Large intestine (tissue), 3 donors: Measurements from ENCODE around the gene KSR1. TPM values are rescaled to one million over a fixed set of nuclear protein-coding genes. Genes with fewer than 3 reads are reported as not detected.

Experiments
- DNase-seq, 2 donors: peaks; one replicate each; pipeline versions ENCODE4 v3.0.0 to v3.0.0-alpha.2; 2013
- H3K27ac ChIP-seq: one replicate; pipeline ENCODE4 v1.5.1; 2013; ENCODE audit warnings: low read length
- H3K27me3 ChIP-seq: 2 replicates; pipeline ENCODE4 v1.6.1; 2013; ENCODE audit warnings: low read length; ENCODE audit not compliant: control insufficient read depth, insufficient read depth
- H3K36me3 ChIP-seq: 2 replicates; pipeline ENCODE4 v1.6.1; 2013; ENCODE audit warnings: low read length; ENCODE audit not compliant: control insufficient read depth, insufficient read depth
- H3K4me1 ChIP-seq: one replicate; pipeline ENCODE4 v1.6.1; 2013; ENCODE audit warnings: low read length; ENCODE audit not compliant: control insufficient read depth, insufficient read depth
- H3K4me3 ChIP-seq: one replicate; pipeline ENCODE4 v1.5.1; 2013; ENCODE audit warnings: low read length
- H3K9me3 ChIP-seq: one replicate; pipeline ENCODE4 v1.6.1; 2013; ENCODE audit warnings: mild to moderate bottlenecking, low read depth, low read length, moderate library complexity; ENCODE audit not compliant: control insufficient read depth
- WGBS: methylation state at CpG from one replicate; pipeline ENCODE4 v1.1.5; 2013; ENCODE audit warnings: low lambda C conversion rate; ENCODE audit not compliant: insufficient coverage; 5-methylcytosine and 5-hydroxymethylcytosine counted together
- polyA plus RNA-seq: library from polyadenylated mRNA; unstranded; fragments of 120-200 nt; gene quantifications from one replicate; pipeline ENCODE4 v1.2.1, GENCODE V29; 2013

The KSR1 gene
- polyA plus RNA-seq, 1 donor, result 65.0 TPM

- WGBS, result no CpG with 5 or more reads among the region's 5 CpGs
- no peaks in the 10 kb centered on the region for H3K9me3 ChIP-seq
- H3K4me3 ChIP-seq, result no peak overlapping the region
- H3K27me3 ChIP-seq, result no peaks in the 10 kb centered on the region
- DNase-seq, result no peak
- H3K4me1 ChIP-seq, result peaks cover 7% of the 10 kb centered on the region
- H3K36me3 ChIP-seq, result no peaks in the 10 kb centered on the region
- no peak overlapping the region for H3K27ac ChIP-seq
These were observed 3.4 kb upstream of the KSR1 start for GRCh38 chr17:27452828-27453227.

- no peak overlapping the region for H3K4me3 ChIP-seq
These were observed 2.8 kb upstream of the KSR1 start for GRCh38 chr17:27453471-27453870.

GRCh38 chr17:27454089-27454488 is 2.2 kb upstream of the KSR1 start:
- peaks cover 14% of the 10 kb centered on the region for H3K4me1 ChIP-seq
- H3K9me3 ChIP-seq, result no peaks in the 10 kb centered on the region
- no peak overlapping the region for H3K4me3 ChIP-seq
- no peaks in the 10 kb centered on the region for H3K36me3 ChIP-seq
- no CpG with 5 or more reads among the region's 4 CpGs for WGBS
- DNase-seq, result no peak
- H3K27ac ChIP-seq, result no peak overlapping the region
- H3K27me3 ChIP-seq, result no peaks in the 10 kb centered on the region

More at GRCh38 chr17:27453471-27453870, 2.8 kb upstream of the KSR1 start:
- Histone ChIP-seq H3K4me1 (peaks cover 13% of the 10 kb centered on the region), H3K9me3 (no peaks in the 10 kb centered on the region), H3K27ac (no peak overlapping the region), H3K27me3 (no peaks in the 10 kb centered on the region), H3K36me3 (no peaks in the 10 kb centered on the region)
- DNase-seq, result no peak
- WGBS, result no CpG with 5 or more reads among the region's 2 CpGs

- peaks cover 20% of the 10 kb centered on the region for H3K4me1 ChIP-seq
- H3K36me3 ChIP-seq, result no peaks in the 10 kb centered on the region
- no CpG with 5 or more reads among the region's 12 CpGs for WGBS
- H3K9me3 ChIP-seq, result no peaks in the 10 kb centered on the region
- H3K27ac ChIP-seq, result no peak overlapping the region
- H3K4me3 ChIP-seq, result peak overlapping the region; percentile 49
- DNase-seq, result no peak
- no peaks in the 10 kb centered on the region for H3K27me3 ChIP-seq
These were observed 873 bp upstream of the KSR1 start for GRCh38 chr17:27455236-27455913.

- no peak overlapping the region for H3K27ac ChIP-seq
- H3K4me3 ChIP-seq, result peak overlapping the region; percentile 77
- WGBS, result no CpG with 5 or more reads among the region's 57 CpGs
- peaks cover 32% of the 10 kb centered on the region for H3K4me1 ChIP-seq
- peak in 1 of 2 donors; percentile 32 for DNase-seq
- H3K36me3 ChIP-seq, result no peaks in the 10 kb centered on the region
- H3K9me3 ChIP-seq, result no peaks in the 10 kb centered on the region
- no peaks in the 10 kb centered on the region for H3K27me3 ChIP-seq
These were observed 572 bp downstream of the KSR1 start for GRCh38 chr17:27456681-27457359.

GRCh38 chr17:27457360-27457715 is 1.1 kb downstream of the KSR1 start:
- H3K36me3 ChIP-seq, result no peaks in the 10 kb centered on the region
- no peak overlapping the region for H3K27ac ChIP-seq
- no peaks in the 10 kb centered on the region for H3K27me3 ChIP-seq
- 0% methylated on average over 1 of the region's 8 CpGs for WGBS
- peak in 1 of 2 donors; percentile 42 for DNase-seq
- no peaks in the 10 kb centered on the region for H3K9me3 ChIP-seq
- peaks cover 36% of the 10 kb centered on the region for H3K4me1 ChIP-seq
- H3K4me3 ChIP-seq, result peak overlapping the region; percentile 77

GRCh38 chr17:27457731-27458523 is 1.7 kb downstream of the KSR1 start:
- no CpG with 5 or more reads among the region's 14 CpGs for WGBS

GRCh38 chr17:27458524-27458908 is 2.3 kb downstream of the KSR1 start:
- no peak for DNase-seq
- WGBS, result no CpG with 5 or more reads among the region's 6 CpGs
- Histone ChIP-seq H3K9me3 (no peaks in the 10 kb centered on the region), H3K27me3 (no peaks in the 10 kb centered on the region), H3K27ac (no peak overlapping the region), H3K36me3 (no peaks in the 10 kb centered on the region), H3K4me1 (peaks cover 36% of the 10 kb centered on the region), H3K4me3 (no peak overlapping the region)

More at GRCh38 chr17:27457731-27458523, 1.7 kb downstream of the KSR1 start:
- no peaks in the 10 kb centered on the region for H3K27me3 ChIP-seq
- H3K27ac ChIP-seq, result no peak overlapping the region
- H3K9me3 ChIP-seq, result no peaks in the 10 kb centered on the region
- H3K4me3 ChIP-seq, result peak overlapping the region; percentile 77
- H3K36me3 ChIP-seq, result no peaks in the 10 kb centered on the region
- H3K4me1 ChIP-seq, result peaks cover 36% of the 10 kb centered on the region
- DNase-seq, result peak in 1 of 2 donors; percentile 48

- Histone ChIP-seq H3K4me3 (no peak overlapping the region), H3K27ac (no peak overlapping the region), H3K4me1 (peaks cover 36% of the 10 kb centered on the region), H3K9me3 (no peaks in the 10 kb centered on the region), H3K27me3 (no peaks in the 10 kb centered on the region), H3K36me3 (no peaks in the 10 kb centered on the region)
- no peak for DNase-seq
- no CpG with 5 or more reads among the region's 7 CpGs for WGBS
These were observed 3.2 kb downstream of the KSR1 start for GRCh38 chr17:27459433-27459832.

GRCh38 chr17:27460196-27460725 is 4.0 kb downstream of the KSR1 start:
- no CpG with 5 or more reads among the region's 6 CpGs for WGBS
- H3K4me3 ChIP-seq, result no peak overlapping the region
- H3K9me3 ChIP-seq, result no peaks in the 10 kb centered on the region
- peaks cover 36% of the 10 kb centered on the region for H3K4me1 ChIP-seq
- H3K27ac ChIP-seq, result no peak overlapping the region
- H3K36me3 ChIP-seq, result no peaks in the 10 kb centered on the region
- H3K27me3 ChIP-seq, result no peaks in the 10 kb centered on the region
- peak in 1 of 2 donors; percentile 58 for DNase-seq
